Fibroblast of peridontal ligament (primary cell): Measurements from ENCODE around the gene SQSTM1.
"Not testable (repeated sequence)": the region's sequence is repeated elsewhere in the genome, so short reads cannot be mapped to it uniquely, and the experiment has no call there.

Source experiments
- DNase-seq: peaks from one replicate; pipeline ENCODE4 v3.0.0-alpha.2; 2010; ENCODE audit errors: extremely low read depth

SQSTM1 gene

DNA sequence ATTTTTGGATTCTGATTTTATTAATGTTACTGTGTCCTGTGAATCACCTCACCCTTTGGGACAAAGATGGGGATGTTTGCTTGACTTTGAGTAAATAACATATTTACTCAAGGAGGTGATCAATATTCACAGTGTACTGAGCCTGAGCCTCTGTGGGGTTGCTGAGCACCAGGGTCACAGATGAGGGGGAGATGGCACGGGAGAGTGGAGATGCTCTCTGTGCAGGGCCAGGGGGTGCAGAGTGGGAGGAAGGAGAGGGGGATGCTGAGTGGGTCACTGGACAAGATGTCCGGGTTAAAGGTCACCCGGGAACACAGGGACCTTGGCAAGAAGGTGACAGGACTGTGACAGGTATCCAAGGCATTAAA is 4.0 kb downstream of the SQSTM1 start:
- DNase-seq, result no peak

DNA sequence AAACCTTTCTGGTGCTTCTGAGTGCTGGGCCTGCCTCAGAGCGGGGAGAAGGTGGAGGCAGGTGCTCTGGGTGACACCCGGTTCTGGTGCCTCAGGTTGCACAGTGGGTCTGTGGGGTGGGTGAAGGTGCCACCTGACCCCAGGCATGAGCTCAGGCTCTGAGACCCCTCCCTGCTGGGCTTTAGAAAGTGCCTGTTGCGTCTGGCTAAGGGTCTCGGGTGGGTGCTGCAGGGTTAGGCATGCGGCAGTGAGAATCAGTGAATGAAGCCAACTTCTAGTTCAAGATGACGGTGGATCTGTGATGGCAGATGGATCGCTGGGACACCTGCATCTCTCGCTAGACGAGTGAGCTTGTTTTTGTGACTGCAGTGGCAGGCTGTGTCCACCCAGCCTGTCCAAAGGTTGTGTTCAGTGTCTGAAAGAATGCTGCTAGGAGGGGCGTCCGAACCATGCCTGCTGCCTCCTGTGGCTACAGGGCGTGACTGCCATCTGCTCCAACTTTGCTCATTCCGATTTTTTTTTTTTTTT is 5.0 kb downstream of the SQSTM1 start:
- no peak for DNase-seq

DNA sequence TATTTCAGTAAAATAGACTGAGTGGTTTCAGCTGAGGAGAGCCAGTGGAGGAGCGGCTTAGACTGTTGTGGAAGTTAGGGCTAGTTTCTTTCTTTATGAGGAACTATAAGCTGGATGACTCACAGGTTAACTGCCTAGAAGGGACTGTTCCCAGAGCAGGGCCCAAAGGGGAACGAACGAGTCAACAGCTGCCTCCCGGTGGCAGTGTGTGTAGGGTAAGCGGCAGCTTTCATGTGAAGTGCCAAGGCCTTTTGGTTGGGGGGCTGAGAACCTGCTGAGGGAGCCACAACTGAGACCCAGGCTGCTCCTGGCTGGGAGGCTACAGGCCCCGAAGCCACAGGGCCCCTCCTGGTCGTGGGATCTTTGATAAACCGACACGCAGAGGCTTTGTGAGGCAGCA is 7.0 kb downstream of the SQSTM1 start:
- no peak for DNase-seq

DNA sequence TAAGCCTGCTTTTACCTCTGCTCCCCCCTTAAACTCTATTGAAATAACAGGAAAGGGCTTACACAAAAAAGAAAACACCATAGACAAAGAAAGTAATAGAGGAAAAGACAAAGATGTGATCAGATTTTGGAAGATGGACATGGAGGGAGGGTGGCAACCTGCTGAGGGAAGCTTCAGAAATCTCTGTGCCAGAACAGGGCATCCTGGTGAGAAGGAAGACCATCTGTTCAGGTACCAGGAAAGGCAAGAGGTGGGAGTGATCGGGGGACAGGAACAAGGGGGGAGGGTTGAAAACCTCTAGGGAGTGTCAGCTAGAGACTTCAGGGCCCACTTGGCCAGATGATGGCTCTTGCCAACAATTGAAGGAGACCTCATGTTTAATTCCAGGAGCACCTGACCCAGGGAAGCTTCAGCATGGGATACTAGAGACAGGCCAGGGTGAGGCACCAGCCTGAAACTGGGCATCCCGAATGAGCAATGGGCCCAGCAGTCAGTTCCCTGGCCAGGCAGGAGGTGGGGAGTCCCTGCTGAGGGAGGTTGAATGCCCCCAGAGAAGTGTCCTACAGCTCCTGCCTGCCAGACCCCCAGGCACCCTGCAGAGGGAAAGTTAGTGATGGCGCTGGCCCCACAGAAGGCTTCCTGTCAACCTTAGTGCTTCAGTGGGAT is 8.2 kb downstream of the SQSTM1 start:
- DNase-seq, result no peak

DNA sequence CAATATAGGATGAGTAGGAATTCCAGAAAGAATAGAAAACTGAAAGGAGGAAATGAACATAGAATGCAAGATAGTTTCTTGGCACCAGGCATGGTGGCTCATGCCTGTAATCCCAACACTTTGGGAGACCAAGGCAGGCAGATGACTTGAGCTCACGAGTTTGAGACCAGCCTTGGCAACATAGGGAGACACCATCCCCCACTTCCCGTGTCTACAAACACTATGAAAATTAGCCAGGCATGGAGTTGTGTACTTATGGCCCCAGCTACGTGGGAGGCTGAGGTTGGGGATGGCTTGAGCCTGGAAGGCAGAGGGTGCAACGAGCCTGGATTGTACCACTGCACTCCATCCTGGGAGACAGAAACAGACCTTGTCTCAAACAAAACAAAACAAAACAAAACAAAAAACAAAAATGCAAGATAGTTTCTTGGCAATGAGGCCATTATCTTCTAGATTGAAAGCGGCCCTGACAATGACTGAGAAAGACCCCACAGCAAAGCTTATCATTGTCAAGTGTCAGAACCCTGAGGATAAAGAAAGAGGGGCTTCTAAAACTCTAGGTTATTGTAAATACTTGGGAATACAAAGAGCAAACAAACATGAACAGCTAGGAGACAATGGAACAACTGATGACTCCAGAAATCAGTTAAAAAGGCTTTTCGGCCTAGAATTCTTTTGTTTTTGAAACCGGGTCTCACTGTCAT is 9.2 kb downstream of the SQSTM1 start:
- DNase-seq, result no peak

DNA sequence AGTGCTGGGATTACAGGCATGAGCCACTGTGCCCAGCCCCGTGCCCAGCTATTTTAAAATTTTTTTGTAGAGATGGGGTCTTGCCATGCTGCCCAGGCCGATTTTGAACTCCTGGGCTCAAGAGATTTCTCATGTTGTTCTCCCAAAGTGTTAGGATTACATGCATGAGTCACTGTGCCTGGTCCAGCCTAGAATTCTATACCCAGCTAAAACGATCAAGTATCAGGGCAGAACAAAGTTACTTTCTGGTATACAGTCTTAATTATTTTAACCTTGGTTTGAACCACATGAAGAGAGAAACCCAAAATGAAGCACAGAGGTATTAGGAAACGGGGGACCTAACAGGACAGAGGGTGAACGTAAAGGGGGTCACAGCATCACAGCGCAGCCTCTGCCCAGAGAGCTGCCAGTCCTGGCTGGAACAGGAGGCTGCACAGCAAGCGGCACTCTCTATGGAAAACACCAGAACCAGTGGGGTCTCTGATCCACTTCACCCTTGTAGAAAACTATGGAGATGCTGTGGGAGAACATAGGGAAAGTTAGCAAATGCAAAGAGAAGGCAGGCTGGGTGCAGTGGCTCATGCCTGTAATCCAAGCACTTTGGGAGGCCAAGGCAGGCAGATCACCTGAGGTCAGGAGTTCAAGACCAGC is 10.2 kb downstream of the SQSTM1 start:
- no peak for DNase-seq

DNA sequence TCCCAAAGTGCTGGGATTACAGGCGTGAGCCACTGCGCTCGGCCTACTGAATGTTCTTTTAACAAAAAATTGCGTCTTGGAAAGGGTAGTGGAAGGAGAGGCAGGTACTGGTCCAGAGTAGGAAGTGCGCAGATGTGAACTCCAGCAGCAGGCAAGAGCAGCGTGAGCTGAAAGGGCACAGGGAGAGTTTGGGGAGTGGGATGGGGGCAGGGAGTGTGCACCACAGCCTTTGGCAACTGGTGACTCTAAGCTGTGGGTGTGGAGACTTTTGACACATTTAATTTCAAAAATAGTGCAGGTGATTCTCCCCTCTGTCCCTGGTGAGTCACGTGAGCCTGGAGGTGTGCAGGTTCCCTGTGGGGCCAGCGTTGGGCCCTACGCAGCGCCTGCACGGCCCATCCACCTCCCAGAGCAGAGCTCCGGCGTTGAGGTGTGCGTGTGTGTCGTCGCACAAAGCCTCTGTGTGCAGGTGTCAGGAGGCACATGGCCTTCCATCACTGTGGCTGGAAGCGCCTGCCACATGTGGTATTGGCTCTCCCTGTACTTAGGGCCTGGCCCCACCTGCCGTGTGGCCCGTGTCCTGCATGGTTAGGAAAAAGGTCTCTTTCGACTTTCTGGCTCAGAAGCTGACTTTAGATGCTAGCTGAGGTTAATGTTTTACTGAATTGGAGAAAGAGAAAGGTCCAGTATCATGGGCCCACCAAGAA is 11.5 kb downstream of the SQSTM1 start:
- no peak for DNase-seq

DNA sequence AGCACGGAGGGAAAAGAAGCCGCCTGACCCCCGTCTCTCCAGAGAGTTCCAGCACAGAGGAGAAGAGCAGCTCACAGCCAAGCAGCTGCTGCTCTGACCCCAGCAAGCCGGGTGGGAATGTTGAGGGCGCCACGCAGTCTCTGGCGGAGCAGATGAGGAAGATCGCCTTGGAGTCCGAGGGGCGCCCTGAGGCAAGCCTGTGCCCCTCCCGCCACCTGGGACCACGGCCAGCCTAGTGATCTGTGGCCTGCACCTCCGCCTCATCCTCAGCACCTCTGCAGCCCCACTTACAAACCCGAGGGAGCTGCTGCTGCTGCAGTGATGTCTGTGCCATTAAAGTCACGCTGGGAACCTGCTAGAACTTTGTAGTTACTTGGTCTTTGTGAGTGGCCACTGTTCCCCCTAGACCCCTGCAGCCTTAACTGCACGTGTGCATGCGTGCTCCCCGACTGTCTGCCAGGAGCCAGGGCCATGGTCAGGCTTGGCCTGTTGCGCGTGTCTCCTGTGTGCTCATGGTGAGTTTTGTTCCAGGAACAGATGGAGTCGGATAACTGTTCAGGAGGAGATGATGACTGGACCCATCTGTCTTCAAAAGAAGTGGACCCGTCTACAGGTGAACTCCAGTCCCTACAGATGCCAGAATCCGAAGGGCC is 12.5 kb downstream of the SQSTM1 start:
- no peak for DNase-seq

DNA sequence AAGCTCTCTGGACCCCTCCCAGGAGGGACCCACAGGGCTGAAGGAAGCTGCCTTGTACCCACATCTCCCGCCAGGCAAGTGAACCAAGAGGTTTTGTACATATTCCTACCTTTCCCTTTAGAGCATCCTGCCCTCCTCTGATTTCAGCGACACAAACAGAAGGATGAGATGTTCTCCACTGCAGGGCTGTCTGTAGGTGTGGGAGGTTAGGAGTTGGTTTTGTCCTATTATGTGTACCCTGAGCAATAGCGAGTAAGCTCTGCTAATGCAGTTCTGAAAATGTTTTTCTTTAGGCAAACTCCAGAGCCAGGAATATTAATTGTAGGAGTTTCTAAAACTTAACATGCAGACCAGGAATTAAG is 13.0 kb downstream of the SQSTM1 start:
- no peak for DNase-seq

DNA sequence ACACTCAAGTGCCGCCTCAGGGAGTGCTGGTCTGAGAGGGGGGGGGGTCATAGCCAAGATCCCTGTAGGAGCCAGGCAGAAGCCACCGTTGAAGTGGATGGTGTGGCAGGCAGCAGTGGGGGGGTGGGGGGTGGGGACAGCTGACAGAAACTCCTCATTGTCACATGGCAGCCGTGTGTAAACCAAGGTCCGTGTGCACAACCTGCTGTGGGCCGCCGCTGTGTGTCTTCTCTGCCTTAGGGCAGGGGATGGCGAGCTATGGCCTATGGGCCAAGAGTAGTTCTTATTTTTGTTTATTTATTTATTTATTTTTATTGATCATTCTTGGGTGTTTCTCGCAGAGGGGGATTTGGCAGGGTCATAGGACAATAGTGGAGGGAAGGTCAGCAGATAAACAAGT is 13.4 kb downstream of the SQSTM1 start:
- DNase-seq, result no peak

DNA sequence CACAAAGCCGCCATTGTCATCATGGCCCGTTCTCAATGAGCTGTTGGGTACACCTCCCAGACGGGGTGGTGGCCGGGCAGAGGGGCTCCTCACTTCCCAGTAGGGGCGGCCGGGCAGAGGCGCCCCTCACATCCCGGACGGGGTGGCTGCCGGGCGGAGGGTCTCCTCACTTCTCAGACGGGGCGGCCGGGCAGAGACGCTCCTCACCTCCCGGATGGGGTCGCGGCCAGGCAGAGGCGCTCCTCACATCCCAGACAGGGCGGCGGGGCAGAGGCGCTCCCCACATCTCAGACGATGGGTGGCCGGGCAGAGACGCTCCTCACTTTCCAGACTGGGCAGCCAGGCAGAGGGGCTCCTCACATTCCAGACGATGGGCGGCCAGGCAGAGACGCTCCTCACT is 14.2 kb downstream of the SQSTM1 start:
- DNase-seq, result not testable (repeated sequence)

DNA sequence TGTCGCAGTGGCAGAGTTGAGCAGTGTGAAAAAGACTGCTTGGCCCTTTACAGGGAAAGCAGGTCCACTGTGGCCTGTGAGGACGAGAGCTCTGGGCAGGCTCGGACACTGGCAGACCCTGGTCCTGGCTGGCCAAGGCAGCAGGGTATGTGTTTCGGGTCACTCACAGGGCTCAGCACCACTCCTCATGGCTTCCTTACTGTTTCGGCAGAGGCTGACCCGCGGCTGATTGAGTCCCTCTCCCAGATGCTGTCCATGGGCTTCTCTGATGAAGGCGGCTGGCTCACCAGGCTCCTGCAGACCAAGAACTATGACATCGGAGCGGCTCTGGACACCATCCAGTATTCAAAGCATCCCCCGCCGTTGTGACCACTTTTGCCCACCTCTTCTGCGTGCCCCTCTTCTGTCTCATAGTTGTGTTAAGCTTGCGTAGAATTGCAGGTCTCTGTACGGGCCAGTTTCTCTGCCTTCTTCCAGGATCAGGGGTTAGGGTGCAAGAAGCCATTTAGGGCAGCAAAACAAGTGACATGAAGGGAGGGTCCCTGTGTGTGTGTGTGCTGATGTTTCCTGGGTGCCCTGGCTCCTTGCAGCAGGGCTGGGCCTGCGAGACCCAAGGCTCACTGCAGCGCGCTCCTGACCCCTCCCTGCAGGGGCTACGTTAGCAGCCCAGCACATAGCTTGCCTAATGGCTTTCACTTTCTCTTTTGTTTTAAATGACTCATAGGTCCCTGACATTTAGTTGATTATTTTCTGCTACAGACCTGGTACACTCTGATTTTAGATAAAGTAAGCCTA is 15.7 kb downstream of the SQSTM1 start:
- DNase-seq, result no peak

DNA sequence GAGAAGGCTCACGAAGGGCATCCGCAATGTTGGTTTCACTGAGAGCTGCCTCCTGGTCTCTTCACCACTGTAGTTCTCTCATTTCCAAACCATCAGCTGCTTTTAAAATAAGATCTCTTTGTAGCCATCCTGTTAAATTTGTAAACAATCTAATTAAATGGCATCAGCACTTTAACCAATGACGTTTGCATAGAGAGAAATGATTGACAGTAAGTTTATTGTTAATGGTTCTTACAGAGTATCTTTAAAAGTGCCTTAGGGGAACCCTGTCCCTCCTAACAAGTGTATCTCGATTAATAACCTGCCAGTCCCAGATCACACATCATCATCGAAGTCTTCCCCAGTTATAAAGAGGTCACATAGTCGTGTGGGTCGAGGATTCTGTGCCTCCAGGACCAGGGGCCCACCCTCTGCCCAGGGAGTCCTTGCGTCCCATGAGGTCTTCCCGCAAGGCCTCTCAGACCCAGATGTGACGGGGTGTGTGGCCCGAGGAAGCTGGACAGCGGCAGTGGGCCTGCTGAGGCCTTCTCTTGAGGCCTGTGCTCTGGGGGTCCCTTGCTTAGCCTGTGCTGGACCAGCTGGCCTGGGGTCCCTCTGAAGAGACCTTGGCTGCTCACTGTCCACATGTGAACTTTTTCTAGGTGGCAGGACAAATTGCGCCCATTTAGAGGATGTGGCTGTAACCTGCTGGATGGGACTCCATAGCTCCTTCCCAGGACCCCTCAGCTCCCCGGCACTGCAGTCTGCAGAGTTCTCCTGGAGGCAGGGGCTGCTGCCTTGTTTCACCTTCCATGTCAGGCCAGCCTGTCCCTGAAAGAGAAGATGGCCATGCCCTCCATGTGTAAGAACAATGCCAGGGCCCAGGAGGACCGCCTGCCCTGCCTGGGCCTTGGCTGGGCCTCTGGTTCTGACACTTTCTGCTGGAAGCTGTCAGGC is 16.6 kb downstream of the SQSTM1 start:
- DNase-seq, result no peak

DNA sequence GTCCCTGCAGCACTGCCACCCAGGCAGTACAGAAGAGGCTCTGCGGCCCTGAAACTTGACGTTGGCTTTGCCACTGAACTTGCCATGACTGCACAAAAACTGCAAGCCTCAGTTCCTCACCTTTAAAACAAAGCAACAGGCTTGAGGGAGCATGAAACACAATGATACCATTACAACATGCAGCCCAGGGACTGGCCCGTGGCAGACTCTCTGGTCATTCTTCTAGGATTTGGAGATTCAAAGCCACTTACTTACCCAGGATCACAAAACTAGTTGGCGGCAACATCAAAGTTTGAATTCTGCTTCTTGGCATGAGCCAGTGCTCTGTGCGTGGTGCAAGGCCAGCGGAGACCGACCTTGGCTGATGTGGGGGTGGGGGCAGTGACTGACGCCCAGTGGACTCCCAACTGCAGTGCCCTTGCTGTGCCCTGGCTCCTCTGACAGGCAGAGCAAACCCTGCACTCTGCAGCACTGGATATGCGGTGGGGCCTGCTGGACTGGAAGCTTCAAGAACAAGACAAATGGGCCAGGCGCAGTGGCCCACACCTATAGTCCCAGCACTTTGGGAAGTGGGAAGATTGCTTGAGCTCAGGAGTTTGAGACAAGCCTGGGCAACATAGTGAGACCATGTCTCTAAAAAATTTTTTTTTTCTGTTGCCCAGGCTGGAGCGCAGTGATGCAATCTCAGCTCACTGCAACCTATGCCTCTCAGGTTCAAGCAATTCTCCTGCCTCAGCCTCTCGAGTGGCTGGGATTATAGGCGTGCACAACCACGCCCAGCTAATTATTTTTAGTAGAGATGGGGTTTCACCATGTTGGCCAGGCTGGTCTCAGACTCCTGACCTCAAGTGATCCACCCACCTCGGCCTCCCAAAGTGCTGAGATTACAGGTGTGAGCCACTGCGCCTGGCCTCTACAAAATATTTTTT is 18.9 kb downstream of the SQSTM1 start:
- peak; percentile 43 for DNase-seq

DNA sequence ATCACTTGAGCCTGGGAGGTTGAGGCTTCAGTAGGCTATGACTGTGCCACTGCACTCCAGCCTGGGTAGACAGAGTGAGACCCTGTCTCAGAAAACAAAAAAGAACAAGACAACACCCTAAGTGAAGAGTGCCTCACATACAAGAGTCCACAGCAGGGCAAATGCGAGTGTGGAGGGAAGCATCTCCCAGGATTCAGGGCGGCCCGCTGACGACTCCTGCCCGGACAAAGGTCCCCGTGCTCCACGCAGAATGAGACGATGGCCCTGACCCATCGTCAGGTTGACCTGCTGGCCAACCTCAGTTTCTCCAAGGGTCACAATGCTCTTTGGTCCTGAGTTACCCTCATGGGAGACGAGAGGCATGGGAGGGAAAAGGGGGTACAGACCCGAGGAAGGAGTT is 19.6 kb downstream of the SQSTM1 start:
- DNase-seq, result no peak

DNA sequence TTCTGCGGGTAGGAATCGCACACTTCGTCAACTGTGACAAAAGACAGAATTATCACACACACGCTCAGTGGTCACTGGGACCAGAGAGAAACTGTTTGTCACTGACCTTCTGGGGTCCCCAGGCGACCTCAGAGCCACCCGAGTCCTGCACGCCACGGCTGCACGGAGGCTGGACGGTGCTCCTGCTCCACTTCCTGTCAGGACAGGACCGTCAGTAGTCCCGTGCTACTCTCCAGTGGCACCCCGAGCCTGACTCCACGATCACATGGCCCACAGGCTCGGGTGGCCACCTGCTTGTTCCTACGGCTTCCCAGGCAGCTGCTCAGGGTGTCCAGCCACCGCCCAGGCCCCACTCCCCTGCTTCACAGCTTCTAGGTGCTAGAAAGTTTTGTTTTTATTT is 20.1 kb downstream of the SQSTM1 start:
- no peak for DNase-seq

DNA sequence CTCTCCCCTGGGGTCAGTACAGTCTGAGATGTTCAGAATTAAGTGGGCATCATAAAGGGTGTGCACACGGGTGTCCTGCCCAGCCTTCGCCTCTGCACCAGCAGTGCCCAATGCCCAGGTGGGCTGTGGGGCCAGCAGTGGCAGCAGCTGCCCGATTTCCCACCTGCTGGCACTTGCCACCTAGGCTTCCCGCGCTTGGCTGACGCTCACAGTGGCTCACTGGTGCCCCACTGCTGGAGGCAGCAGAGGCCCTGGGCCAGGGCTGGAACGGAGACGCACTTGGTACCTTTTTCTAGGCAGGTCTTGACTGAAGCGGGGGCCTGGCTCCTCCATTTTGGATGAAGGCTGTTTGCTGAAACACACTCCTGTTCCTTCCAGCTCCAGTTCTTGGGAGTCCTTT is 20.9 kb downstream of the SQSTM1 start:
- no peak for DNase-seq

DNA sequence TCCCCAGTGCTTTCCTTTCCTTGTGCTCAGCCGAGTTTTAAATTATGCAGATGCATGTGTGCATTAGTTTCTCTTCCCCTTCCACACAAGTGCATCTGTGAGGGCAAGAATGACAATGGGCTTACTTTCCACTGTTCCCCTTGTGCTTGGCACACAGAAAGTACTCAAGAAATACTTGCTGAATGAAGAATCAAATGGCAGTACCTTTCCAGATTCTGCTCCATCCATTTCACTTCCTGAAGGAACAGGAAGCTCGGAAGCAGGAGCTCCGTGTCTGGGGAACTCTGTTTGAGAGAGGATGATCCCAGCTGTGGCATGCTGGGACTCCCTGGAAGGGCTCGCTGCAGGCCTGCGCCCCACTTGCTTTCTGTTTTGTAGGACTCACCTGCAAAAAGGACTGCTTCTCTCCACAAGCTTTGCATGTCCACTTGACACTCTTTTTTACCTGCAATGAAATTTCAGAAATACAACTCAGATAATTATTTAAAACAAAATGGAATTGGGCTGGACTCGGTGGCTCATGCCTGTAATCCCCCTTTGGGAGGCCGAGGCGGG is 32.4 kb downstream of the SQSTM1 start:
- DNase-seq, result no peak

DNA sequence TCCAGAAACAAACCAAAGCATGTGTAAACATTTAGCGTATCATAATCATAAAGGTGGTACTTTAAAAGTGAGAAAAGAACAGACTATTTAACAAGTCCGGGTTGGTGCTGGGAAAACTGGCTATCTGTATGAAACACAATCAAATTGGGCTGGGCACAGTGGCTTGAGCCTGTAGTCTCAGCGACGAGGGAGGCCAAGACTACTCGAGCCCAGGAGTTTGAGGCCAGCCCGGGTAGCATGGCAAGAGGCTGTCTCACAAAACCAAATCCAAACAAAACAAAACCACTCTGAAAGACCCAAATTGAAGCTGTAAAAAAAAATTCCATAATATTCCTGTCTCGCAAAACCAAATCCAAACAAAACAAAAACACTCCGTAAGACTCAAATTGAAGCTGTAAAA is 33.7 kb downstream of the SQSTM1 start:
- DNase-seq, result no peak
